Activated CD8-positive, alpha-beta T cell treated with anti-CD3 and anti-CD28 coated beads, Interleukin-2, amount 10 ng/mL, durations not matched to agents 7 days and 5 days (primary cell): Measurements from ENCODE around the gene CPAMD8. TPM values are rescaled to one million over a fixed set of nuclear protein-coding genes. Genes with fewer than 3 reads are reported as not detected.
"Not testable (repeated sequence)": the region's sequence is repeated elsewhere in the genome, so short reads cannot be mapped to it uniquely, and the experiment has no call there.

ENCODE experiments used
- ATAC-seq: fragments of 150-1000 bp; cut with Tn5 transposase; one replicate; pipeline ENCODE4 v1.10.0; 2021; ENCODE audit warnings: moderate library complexity
- CTCF ChIA-PET: fragments of 350-600 bp; sonication (Branson Sonifier 250); formaldehyde crosslinking; loops from one replicate; lab custom pipeline; 2021; ENCODE audit warnings: antibody characterized with exemption; lab: Charles Lee
- POLR2A ChIA-PET: fragments of 350-600 bp; sonication (Branson Sonifier 250); formaldehyde crosslinking; loops from one replicate; lab custom pipeline; 2021; ENCODE audit warnings: antibody characterized with exemption; lab: Charles Lee
- DNase-seq: peaks from one replicate; pipeline ENCODE4 v3.0.0-alpha.2; 2020
- H3K27ac Mint-ChIP-seq: one replicate; pipeline ENCODE4 v1.8.0; 2021; ENCODE audit warnings: mild to moderate bottlenecking, mixed read lengths
- H3K27me3 Mint-ChIP-seq: one replicate; pipeline ENCODE4 v1.8.0; 2021; ENCODE audit warnings: low read depth, mixed read lengths
- H3K36me3 Mint-ChIP-seq: one replicate; pipeline ENCODE4 v1.8.0; 2021; ENCODE audit warnings: low read depth, mixed read lengths
- H3K4me1 Mint-ChIP-seq: one replicate; pipeline ENCODE4 v1.8.0; 2021; ENCODE audit warnings: low read depth, mixed read lengths
- H3K4me3 Mint-ChIP-seq: one replicate; pipeline ENCODE4 v1.8.0; 2021; ENCODE audit warnings: mild to moderate bottlenecking, mixed read lengths
- H3K9me3 Mint-ChIP-seq: one replicate; pipeline ENCODE4 v1.8.0; 2022; ENCODE audit warnings: mixed read lengths; ENCODE audit not compliant: insufficient read depth
- total RNA-seq, 2 experiments: library from RNA; stranded (reverse); gene quantifications; one replicate each; pipeline ENCODE4 v1.2.3, GENCODE V29; 2021

Gene CPAMD8
- total RNA-seq, 2 experiments from 2014 or later, result 0.11 to 0.13 TPM

DNA sequence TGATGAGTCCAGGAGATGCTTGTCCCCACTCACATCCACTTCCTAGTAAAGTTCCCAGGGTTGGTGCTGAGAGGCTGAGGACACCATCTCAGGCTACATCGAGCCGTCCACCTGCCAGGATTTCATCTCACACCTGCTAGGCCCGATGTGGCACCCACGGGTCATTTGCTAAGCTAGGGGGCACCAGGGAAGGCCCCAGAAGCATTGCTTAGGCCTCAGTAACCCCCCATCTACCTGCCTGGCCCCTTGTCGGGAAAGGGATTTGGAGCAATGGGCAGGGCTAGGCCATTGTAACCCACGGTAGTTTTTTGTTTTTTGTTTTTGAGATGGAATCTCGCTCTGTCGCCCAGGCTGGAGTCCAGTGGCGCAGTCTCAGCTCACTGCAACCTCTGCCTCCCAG lies 86.0 kb downstream of the CPAMD8 start:
- ATAC-seq (no peak), DNase-seq (no peak)
- no peaks in the 10 kb centered on the region for H3K4me1 Mint-ChIP-seq
- no peak overlapping the region for H3K27ac Mint-ChIP-seq
- no peaks in the 10 kb centered on the region for H3K27me3 Mint-ChIP-seq
- H3K9me3 Mint-ChIP-seq, result no peaks in the 10 kb centered on the region
- no peaks in the 10 kb centered on the region for H3K36me3 Mint-ChIP-seq
- ChIA-PET POLR2A (no interaction called here), CTCF (no interaction called here)
- no peak overlapping the region for H3K4me3 Mint-ChIP-seq

DNA sequence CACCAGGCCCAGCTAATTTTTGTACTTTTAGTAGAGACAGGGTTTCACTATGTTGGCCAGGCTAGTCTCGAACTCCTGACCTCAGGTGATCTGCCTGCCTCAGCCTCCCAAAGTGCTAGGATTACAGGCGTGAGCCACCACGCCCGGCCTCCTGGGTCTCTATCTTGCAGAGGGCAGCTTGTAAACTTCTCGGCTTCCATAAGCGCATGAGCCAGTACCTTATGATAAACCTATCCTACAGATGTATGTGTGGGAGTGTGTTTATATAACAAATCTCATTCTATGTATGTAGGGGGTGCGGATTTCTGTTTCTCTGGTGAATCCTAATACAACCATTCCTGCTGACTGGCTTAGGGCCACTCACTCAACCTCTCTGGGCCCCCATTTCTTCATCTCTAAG lies 86.5 kb downstream of the CPAMD8 start:
- ATAC-seq, POLR2A ChIA-PET: not testable (repeated sequence)

DNA sequence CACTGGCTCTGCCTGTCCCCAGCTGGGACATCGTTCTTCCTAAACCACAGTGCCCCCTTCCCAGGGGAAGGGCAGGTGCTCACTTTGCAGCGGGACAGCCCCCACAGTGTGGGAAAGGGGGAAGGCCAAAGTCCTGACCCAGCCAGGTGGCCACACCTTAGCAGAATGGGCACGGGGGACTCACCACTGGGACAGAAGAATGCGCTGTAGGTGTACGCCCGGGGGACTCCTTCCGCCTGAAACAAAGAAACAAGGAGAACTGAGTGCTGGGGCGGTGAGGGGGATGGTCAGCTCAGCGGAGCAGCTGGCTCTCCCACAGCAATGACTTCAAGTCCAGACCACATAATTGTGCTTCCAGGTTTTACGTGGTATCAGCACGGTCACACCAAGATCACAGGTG lies 88.4 kb downstream of the CPAMD8 start:
- ChIA-PET CTCF (no interaction called here), POLR2A (no interaction called here)
- no peaks in the 10 kb centered on the region for H3K4me1 Mint-ChIP-seq
- H3K36me3 Mint-ChIP-seq, result no peaks in the 10 kb centered on the region
- H3K27ac Mint-ChIP-seq, result no peak overlapping the region
- peaks cover 15% of the 10 kb centered on the region for H3K9me3 Mint-ChIP-seq
- no peak for ATAC-seq
- DNase-seq, result no peak
- peaks cover 5% of the 10 kb centered on the region for H3K27me3 Mint-ChIP-seq
- H3K4me3 Mint-ChIP-seq, result no peak overlapping the region

More for the DNA sequence above, 86.5 kb downstream of the CPAMD8 start:
- DNase-seq, H3K4me1 Mint-ChIP-seq, H3K36me3 Mint-ChIP-seq, CTCF ChIA-PET, H3K9me3 Mint-ChIP-seq, H3K27ac Mint-ChIP-seq, H3K27me3 Mint-ChIP-seq, H3K4me3 Mint-ChIP-seq: not testable (repeated sequence)

DNA sequence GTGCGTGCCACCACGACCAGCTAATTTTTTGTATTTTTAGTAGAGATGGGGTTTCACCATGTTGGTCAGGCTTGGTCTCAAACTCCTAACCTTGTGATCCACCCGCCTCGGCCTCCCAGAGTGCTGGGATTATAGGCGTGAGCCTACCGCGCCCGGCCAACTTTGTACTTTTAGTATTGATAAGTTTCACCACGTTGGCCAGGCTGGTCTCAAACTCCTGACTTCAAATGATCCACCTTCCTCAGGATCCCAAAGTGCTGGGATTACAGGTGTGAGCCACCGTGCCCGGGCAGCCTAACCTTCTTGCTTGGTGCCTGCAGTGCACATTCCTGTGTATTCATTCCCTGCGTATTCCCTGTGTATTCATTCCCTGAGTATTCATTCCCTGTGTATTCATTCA lies 88.8 kb downstream of the CPAMD8 start:
- ATAC-seq, CTCF ChIA-PET, H3K36me3 Mint-ChIP-seq, H3K27me3 Mint-ChIP-seq, H3K27ac Mint-ChIP-seq, H3K4me3 Mint-ChIP-seq, POLR2A ChIA-PET, H3K4me1 Mint-ChIP-seq, DNase-seq: not testable (repeated sequence)
- H3K9me3 Mint-ChIP-seq, result peaks cover 15% of the 10 kb centered on the region

DNA sequence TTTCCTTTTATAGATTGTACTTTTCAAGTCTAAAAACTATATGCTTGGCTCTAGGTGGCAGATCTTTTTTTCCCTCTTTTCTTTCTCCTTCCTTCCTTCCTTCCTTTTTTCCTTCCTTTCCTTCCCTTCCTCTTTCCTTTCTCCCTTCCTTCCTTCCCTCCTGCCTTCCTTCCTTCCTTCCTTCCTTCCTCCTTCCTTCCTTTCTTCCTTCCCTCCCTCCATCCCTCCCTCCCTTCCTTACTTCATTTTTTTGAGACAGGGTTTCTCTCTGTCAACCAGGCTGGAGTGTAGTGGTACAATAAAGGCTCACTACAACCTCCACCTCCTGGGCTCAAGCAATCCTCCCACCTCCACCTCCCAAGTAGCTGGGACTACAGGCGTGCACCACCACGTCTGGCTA lies 89.7 kb downstream of the CPAMD8 start:
- DNase-seq, result no peak
- CTCF ChIA-PET, result no interaction called here
- H3K4me1 Mint-ChIP-seq, result no peaks in the 10 kb centered on the region
- H3K27ac Mint-ChIP-seq, result no peak overlapping the region
- POLR2A ChIA-PET, result no interaction called here
- ATAC-seq, result no peak
- peaks cover 15% of the 10 kb centered on the region for H3K9me3 Mint-ChIP-seq
- peaks cover 5% of the 10 kb centered on the region for H3K27me3 Mint-ChIP-seq
- H3K36me3 Mint-ChIP-seq, result no peaks in the 10 kb centered on the region
- H3K4me3 Mint-ChIP-seq, result no peak overlapping the region

DNA sequence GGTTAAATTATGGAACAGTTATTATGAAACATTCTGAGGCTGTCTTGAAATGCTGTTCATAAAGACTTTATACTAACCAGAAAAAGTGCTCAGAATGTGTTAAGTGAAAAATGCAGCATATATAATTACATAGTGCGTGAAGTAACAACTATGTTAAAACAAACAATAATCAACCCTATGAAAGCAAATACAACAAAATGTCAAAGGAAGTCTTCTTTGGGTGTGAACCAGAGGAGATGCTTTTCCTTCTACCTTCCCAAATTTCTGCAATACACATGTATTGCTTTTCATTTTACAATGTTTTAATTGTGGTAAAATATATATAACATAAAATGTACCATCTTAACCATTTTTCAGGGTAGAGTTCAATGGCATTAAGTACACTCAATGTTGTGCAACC lies 92.1 kb downstream of the CPAMD8 start:
- ATAC-seq (no peak), DNase-seq (no peak)
- no peaks in the 10 kb centered on the region for H3K4me1 Mint-ChIP-seq
- ChIA-PET CTCF (no interaction called here), POLR2A (no interaction called here)
- no peak overlapping the region for H3K27ac Mint-ChIP-seq
- H3K27me3 Mint-ChIP-seq, result peaks cover 5% of the 10 kb centered on the region
- H3K4me3 Mint-ChIP-seq, result no peak overlapping the region
- H3K36me3 Mint-ChIP-seq, result no peaks in the 10 kb centered on the region
- peaks cover 15% of the 10 kb centered on the region for H3K9me3 Mint-ChIP-seq

DNA sequence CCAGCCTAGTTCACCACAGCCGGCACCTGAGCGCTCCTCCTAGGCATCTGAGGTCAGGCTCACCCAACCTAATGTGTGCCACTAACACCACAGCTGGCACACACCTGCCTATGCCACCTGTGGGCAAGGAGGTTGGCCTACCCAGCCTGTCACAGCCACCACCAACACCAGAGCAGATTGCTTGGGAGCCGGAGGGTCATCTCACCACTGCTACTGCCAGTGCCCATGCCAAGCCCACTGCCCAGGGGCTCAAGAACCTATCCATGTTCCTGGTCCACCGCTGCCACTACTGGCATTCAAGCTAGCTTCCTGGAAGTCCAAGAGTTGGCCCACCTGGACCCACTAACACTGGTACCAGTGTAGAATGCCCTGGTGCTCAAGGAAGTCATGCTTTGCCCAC lies 95.3 kb downstream of the CPAMD8 start:
- POLR2A ChIA-PET, result no interaction called here
- CTCF ChIA-PET, result no interaction called here
- Mint-ChIP-seq H3K4me1 (no peaks in the 10 kb centered on the region), H3K9me3 (peaks cover 29% of the 10 kb centered on the region), H3K27me3 (peaks cover 5% of the 10 kb centered on the region), H3K36me3 (peaks cover 3% of the 10 kb centered on the region), H3K4me3 (no peak overlapping the region), H3K27ac (no peak overlapping the region)
- ATAC-seq (no peak), DNase-seq (no peak)

DNA sequence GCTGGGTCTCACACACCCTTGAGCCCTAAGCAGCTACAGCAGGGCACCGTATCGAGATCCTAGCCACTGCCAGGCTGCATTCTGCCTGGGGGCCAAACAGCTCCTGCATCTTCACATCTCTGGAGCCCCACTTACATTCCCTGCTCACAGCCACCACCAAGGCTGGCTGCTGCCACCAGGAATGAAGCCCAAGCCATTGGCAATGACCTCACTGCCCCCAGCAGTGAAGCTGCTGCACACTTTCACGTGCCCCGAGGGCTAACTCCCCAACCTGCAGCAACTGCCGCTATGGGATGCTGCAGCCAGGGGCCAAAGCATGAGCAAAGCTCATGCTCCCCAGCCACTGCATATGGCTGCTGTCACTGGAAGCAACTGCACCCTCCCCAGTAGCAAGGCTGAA lies 95.9 kb downstream of the CPAMD8 start:
- no peak for ATAC-seq
- CTCF ChIA-PET, result no interaction called here
- peaks cover 5% of the 10 kb centered on the region for H3K27me3 Mint-ChIP-seq

DNA sequence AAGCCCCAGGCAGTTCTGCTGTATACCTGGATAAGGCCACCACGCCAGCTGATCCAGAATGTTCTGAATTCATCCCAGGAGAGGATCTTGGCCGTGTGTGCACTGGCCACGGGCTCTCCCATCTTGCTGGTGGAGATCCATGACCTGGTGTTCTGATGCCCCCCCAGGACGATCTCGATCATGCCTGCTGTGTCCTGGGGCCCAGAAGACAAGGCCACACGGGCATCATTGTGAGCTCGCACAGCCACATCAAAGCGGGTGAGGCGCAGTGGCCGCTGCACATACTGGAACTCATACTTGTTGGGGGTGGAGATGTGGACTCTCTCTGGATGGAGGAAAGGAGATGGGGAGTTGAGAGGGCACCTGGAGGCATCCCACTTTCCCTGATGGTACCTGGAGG lies 97.7 kb downstream of the CPAMD8 start:
- Mint-ChIP-seq H3K36me3 (peaks cover 3% of the 10 kb centered on the region), H3K9me3 (peaks cover 25% of the 10 kb centered on the region), H3K27ac (no peak overlapping the region), H3K4me3 (no peak overlapping the region), H3K4me1 (no peaks in the 10 kb centered on the region), H3K27me3 (peaks cover 1% of the 10 kb centered on the region)
- ChIA-PET CTCF (no interaction called here), POLR2A (no interaction called here)
- DNase-seq, result no peak
- no peak for ATAC-seq

More for the DNA sequence above, 95.9 kb downstream of the CPAMD8 start:
- no peak for DNase-seq
- Mint-ChIP-seq H3K36me3 (peaks cover 3% of the 10 kb centered on the region), H3K27ac (no peak overlapping the region), H3K9me3 (peaks cover 29% of the 10 kb centered on the region), H3K4me3 (no peak overlapping the region), H3K4me1 (no peaks in the 10 kb centered on the region)
- POLR2A ChIA-PET, result no interaction called here

DNA sequence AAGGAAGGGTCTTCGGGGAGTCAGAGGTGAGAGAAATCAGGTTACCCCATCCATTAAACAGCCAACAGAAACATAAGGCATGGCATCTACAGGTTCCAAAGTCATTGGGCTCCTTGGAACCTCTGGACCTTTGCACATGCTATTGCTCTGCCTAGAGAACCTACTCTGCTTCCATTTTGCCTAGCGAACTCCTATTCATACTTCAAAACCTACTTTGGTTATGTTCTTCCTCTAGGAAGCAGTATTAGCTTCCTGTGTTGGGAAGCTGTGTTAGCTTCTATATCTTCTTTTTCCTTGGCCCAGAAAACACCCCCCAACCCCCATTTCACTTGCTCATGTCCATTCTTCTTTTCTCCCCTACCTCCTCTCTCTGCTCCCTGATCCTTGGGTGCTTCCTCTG lies 98.3 kb downstream of the CPAMD8 start:
- H3K36me3 Mint-ChIP-seq, result peaks cover 3% of the 10 kb centered on the region
- CTCF ChIA-PET, result no interaction called here
- H3K9me3 Mint-ChIP-seq, result peaks cover 21% of the 10 kb centered on the region
- no peak for DNase-seq
- no peak overlapping the region for H3K27ac Mint-ChIP-seq
- POLR2A ChIA-PET, result no interaction called here
- no peaks in the 10 kb centered on the region for H3K27me3 Mint-ChIP-seq
- ATAC-seq, result no peak
- no peak overlapping the region for H3K4me3 Mint-ChIP-seq
- H3K4me1 Mint-ChIP-seq, result no peaks in the 10 kb centered on the region

DNA sequence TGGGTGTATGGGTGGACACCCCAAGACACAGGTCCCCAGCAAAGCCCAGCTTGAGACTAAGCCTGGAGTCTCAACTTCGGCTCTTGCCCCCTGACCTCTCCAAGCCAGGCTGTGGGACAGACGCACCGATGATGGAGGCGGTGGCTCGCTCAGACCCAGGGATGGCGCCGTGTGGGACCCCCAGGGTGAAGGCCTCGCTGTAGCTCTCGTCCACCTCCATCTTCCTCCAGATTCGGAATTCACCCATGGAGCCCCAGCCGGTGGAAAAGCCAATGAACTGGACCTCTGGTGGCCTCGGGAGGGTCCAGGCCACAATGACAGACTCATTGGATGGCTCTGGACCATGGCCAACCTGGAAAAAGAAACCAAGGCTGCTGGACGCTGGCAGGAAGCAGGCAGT lies 98.7 kb downstream of the CPAMD8 start:
- ChIA-PET CTCF (no interaction called here), POLR2A (no interaction called here)
- H3K27me3 Mint-ChIP-seq, result no peaks in the 10 kb centered on the region
- no peaks in the 10 kb centered on the region for H3K4me1 Mint-ChIP-seq
- peaks cover 21% of the 10 kb centered on the region for H3K9me3 Mint-ChIP-seq
- ATAC-seq (no peak), DNase-seq (no peak)
- no peak overlapping the region for H3K4me3 Mint-ChIP-seq
- H3K36me3 Mint-ChIP-seq, result peaks cover 3% of the 10 kb centered on the region
- H3K27ac Mint-ChIP-seq, result no peak overlapping the region

DNA sequence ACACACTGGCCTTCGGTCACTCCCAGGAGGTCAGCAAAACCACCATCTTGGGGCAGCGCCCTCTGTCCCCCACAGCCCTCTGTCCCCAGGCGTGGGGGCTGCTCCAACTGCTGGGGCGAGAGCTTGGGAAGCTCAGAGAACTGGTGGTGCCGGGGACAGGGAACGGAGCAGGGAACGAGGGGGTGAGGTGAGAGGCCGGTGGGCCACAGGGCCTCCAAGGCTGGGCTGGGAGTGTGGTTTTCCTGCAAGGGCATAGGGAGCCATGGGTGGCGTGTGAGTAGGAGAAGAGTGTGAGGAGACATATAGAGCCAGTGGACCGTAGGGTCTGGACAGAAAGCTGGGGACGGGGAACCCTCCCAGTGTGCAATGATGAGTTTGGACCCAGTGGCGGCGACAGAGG lies 103.7 kb downstream of the CPAMD8 start:
- Mint-ChIP-seq H3K9me3 (peaks cover 14% of the 10 kb centered on the region), H3K4me3 (no peak overlapping the region), H3K27ac (no peak overlapping the region), H3K27me3 (no peaks in the 10 kb centered on the region), H3K4me1 (no peaks in the 10 kb centered on the region), H3K36me3 (peaks cover 3% of the 10 kb centered on the region)
- DNase-seq (no peak), ATAC-seq (no peak)
- ChIA-PET POLR2A (no interaction called here), CTCF (no interaction called here)

DNA sequence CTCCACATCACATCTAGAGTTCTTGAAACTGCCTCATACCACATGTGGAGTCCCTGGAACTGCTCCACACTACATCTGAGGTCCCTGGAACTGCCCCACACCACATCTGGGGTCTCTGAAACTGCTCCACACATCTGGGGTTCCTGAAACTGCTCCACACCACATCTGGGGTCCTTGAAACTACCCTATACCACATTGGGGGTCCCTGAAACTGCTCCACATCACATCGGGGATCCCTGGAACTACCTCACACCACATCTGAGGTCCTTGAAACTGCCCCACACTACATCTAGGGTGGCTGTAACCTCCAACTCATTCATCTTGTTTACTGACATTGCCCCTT lies 104.0 kb downstream of the CPAMD8 start:
- ChIA-PET CTCF (no interaction called here), POLR2A (no interaction called here)
- Mint-ChIP-seq H3K9me3 (peaks cover 14% of the 10 kb centered on the region), H3K27ac (no peak overlapping the region), H3K27me3 (no peaks in the 10 kb centered on the region), H3K4me1 (no peaks in the 10 kb centered on the region), H3K4me3 (no peak overlapping the region), H3K36me3 (peaks cover 3% of the 10 kb centered on the region)
- ATAC-seq, result no peak
- no peak for DNase-seq
